Raji (cell line): Measurements from ENCODE around the gene PLIN5.

ENCODE experiments used
- POLR2A ChIP-seq: IDR thresholded peaks from 2 replicates; pipeline ENCODE4 v1.6.1; 2011; ENCODE audit warnings: low read depth, low read length, control low read depth; ENCODE audit not compliant: insufficient read depth

PLIN5 gene

DNA sequence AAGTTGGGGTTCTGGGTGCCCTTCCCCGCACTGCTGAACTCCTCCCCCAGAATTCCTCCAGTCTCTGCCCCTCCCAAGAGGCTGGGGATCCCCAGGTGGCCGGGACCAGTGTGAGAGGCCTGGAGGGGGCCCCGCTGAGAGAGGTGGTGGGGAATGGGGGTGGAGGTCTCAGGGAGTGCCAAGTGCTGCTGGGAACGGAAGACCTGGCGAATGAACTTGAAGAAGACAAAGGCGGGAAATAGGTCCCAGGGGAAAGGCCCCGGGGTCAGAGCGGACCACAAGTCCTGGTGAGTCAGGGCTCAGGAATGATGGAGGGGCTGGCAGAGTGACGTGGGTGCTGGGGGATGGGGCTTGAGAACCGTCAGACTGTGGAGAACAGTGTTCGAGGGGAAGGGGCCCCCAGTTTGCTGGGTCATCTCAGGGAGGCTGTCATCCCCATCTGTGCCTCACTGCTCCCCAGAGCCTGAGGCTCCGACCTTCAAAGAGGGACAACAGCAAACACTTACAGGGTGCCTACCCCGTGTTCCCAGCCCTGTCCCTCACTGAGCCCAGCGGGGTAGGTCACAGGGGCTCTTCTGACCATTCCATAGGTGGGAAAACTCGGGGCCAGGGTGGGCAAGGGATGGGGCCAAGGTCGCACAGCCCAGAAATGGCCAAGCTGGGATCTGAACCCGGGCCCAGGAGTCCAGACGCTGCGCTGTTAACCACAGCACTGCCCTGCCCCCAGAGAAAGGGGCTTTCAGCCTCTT lies 40.4 kb upstream of the PLIN5 start:
- TF ChIP-seq POLR2A, result no peak

DNA sequence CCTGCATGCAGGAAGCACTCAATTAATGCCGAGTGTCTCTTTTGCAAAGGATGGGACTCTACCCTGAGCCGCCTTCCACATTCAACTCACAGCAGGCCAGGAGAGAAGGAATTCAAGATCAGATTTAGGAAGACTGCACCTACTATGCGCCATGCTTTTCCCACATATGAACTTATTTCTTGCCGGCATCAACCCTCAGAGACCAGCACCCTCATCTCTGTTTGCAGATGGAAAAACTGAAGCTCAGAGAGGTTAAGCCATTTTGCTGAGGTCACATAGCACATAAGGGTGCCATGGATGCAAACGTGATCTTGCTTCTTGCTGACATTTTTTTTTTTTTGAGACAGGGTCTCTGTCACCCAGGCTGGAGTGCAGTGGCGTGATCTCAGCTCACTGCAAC lies 38.7 kb upstream of the PLIN5 start:
- TF ChIP-seq POLR2A, result no peak

- TF ChIP-seq POLR2A, result no peak
These were observed 36.4 kb upstream of the PLIN5 start for GRCh38 chr19:4571305-4571917.

DNA sequence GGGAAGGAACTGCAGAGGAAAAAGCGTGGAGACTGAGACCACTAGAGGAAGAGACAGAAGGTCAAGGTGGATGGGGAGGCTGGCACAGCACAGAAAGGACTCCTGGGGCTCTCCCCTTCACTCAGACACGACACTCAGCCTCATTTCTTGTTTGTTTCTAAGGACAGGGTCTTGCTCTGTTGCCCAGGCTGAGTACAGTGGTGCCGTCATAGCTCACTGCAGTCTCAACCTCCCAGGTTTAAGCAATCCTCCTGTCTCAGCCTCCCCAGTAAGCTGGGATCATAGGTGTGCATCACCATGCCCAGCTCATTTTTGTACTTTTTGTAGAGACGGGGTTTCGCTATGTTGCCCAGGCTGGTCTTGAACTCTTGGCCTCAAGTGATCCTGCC lies 35.9 kb upstream of the PLIN5 start:
- TF ChIP-seq POLR2A, result no peak

GRCh38 chr19:4570402-4570801 lies 35.4 kb upstream of the PLIN5 start:
- TF ChIP-seq POLR2A, result no peak

- no peak for TF ChIP-seq POLR2A
These were observed 33.9 kb upstream of the PLIN5 start for GRCh38 chr19:4568886-4569285.

- no peak for TF ChIP-seq POLR2A
These were observed 32.6 kb upstream of the PLIN5 start for GRCh38 chr19:4567584-4568071.

DNA sequence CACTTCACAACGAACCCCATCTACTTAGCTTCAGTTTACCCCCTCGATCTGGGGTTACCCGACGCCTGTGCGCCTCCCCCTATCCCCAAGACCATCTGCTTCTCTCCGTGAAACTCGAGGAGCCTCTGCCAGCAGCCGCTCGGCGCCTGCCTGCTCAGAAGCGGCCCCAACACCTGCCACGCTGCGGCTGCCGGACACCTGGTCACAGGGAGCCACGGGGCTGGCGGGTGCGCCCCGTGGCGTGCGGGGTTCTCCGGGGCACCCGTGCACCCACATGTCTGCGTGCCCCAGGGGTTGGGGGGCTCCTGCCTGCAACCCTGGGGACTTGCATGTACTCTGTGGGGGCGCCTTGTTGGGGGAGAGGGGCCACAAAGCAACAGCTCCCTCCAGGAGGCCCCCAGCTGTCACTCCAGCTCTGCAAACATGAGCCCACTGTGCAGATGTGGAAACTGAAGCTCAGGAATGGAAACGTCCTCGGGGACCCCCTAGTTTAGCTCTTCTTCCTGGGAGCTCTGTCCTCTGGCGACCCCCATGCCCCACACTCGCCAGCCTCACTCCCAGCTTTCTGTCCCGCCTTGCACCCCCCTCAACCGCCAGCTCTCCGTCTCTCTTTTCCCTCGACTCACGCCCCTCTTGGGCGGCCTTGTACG lies 31.5 kb upstream of the PLIN5 start:
- TF ChIP-seq POLR2A, result no peak

DNA sequence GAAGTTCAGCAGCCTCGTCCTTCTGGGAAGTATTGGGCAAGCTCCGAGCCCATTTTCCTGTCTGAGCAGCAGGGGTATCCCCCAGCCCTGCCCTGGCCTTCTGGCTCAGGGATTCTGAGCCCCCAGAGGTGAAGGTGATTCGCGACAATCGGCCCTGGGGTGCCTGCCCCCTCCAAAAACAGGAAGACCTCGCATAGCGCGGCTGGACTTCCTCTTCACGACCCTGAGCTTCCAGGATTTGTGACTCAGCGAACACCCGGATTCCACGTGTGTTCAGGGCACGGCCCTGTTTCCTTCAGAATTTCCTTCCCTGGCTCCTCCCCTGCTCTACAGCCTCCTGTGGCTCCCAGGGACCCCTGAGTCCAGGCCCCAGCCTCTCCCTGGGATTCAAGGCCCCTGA lies 24.5 kb upstream of the PLIN5 start, which contains the start of gene SEMA6B:
Gene SEMA6B (minus strand): TSS at position 116 of the 400 bp plus-strand sequence. CDS start 1,227 bp downstream, outside the sequence.
- no peak for TF ChIP-seq POLR2A

DNA sequence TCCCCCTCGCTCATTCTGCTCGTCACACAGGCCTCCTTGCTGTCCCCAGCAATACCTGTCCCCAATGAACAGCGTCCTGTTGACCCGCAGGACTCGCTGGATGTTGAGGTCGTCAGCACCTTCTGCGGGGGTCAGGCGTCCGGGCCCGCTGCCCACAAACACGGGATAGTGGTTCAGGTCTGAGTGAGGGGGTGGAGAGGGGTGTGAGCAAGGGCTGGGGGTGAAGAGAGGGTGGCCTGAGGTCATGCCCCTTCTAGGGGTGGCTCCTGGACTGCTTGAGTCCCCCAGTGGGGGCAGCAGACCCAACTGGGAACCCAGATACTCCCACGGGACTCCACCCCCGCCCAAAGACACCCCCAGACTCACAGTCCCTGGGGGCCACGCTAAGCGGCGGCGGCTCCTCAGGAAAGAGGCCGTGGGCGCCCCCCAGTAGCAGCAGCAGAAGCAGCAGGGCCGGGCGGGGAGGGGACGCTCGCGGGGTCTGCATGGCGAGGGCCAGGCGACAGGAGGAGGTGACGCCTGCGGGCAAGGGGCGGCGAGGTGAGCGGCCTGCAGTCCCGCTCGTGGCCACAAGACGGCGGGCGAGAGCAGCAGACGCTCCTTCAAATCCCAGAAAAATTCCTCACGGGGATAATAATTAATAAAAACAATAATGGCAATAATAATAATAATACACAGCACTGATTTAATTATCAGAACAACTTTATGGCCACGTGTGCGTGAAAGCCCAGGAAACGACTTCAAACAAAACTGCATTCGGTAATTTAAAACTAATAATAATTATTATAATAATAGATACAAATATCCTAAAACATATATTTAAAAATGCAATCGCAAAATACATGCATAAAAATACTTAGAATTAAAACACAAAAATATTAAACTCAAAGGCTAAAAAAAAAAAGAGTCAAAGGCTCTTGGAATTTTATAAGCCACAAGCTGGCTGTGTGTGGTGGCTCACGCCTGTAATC lies 23.2 kb upstream of the PLIN5 start:
- no peak for TF ChIP-seq POLR2A

DNA sequence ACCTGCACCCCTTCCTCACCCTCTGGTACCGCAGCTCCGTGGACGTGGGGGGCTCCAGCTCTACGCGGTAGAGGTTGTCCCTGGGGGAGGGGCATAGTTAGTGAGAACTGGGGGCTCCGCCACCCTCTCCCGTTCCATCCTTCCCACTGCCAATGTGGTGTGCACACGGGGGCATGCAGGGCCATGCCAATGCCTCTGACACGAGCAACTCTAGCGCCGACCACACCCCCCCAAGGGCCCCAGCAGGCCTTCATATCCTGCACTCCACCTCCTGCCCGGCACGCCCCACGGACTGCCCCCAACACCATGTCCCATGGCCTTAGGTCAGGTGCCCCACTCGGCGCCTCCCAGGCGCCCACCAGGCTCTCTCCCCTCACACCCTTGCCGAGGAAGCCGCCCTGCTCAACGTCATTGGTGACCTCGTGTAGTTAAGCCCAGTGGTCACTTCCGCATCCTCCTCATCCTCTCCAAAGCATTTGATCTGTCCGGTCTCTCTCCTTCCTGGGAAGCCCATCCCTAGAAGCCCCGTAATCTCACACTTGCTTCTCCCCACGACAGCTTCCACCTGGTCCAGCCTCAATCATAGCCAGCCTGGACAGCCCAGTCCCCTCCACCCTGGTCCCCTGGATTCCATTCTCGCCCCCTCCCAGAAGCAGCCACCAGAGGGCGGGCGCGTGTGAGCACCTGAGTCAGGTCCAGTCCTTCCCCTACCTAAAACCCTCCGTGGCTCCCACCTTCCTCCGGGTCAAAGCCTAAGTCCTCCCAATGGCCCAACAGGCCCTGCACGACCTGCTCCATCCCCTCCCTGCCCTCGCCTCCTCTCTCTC lies 22.3 kb upstream of the PLIN5 start:
- no peak for TF ChIP-seq POLR2A

DNA sequence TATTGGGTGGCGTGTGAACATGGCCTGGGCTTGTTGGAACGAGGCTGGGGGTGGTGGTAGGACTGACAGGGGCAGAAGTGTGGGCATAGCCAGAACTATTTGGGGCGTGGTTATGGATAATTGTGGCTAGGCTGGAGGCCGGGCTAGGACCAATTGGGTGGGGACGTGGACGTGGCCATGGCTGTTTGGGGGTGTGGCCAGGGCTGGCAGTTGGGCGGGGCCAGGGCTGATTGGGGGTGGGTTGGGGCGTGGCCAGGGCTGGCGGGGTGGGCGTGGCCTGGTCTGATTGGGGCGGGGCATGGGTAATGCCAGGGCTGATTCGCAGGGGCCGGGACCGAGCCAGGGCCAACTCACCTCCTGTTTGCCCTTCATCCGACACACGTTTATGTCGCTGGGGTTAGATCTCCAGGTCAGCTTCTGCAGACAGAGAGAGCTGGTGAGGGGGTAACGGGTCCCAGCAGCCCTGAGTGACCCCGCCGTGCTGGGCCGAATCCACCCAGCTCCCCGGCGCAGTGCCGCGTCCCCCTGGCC lies 21.6 kb upstream of the PLIN5 start:
- TF ChIP-seq POLR2A, result no peak

DNA sequence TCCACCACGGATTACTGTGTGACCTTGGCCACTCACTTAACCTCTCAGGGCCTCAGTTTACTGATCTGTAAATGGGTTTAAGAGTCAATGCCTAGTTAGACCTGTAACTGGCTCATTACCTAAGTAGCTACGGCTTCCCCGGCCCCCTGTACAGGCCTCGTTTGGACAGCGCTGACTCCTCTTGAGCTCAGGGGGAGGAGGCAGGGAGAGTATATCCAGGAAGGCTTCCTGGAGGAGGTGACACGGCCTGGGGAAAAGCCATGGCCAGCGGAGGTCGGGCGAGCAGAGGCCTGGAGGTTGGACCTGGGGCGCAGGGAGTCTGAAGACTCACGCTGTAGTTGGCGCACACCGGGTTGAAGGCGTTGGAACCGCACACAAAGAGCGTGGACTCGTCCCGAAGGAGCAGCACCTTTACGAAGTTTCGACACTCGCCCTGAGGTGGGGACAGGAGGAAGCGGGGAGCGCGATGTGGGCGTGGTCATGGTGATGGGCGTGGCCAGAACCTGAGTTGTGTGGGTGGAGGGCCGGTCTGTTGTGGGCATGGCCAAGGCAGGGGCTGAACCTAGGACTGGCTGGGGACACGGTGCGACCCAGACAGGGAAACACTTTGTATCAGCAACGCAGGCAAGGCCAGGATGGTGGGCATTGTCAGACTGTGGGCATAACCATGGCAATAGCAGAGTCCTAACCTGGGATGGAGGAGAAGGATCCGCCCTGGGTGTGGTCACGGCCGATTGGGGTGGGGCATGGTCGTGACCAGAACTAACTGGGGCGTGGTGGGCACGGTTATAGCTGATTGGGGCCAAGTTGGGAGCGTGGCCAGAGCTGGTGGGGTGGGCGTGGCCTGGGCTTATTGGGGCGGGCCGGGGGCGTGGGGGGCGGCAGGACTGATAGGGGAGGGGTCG lies 20.9 kb upstream of the PLIN5 start:
- TF ChIP-seq POLR2A, result no peak
